M059J (cell line): Measurements from ENCODE around the gene SMOC2. TPM values are rescaled to one million over a fixed set of nuclear protein-coding genes. Genes with fewer than 3 reads are reported as not detected.

ENCODE experiments used
- DNase-seq: peaks from one replicate; pipeline ENCODE4 v3.0.0-alpha.2; 2012; ENCODE audit warnings: low read depth
- total RNA-seq: library from RNA; depleted of rRNA; stranded (reverse); fragments of >200 nt; shearing (Covaris generic); gene quantifications from 2 replicates; pipeline ENCODE4 v1.2.3, GENCODE V29; 2014; rRNA removed

The SMOC2 gene
- 0.05 and 0.47 TPM in 2 replicates for total RNA-seq

- DNase-seq, result no peak
These were observed at the start of gene SMOC2 for GRCh38 chr6:168440520-168441433. SMOC2 (plus strand) TSS chr6:168441184; CDS start chr6:168441371, 187 bp downstream.

- no peak for DNase-seq
These were observed 47.7 kb upstream of the SMOC2 start for GRCh38 chr6:168393126-168393870.

GRCh38 chr6:168394606-168395005 is 46.4 kb upstream of the SMOC2 start:
- DNase-seq, result no peak

- DNase-seq, result no peak
These were observed 45.0 kb upstream of the SMOC2 start for GRCh38 chr6:168395983-168396382.

- DNase-seq, result no peak
These were observed 44.4 kb upstream of the SMOC2 start for GRCh38 chr6:168396561-168396960.

GRCh38 chr6:168397012-168397411 is 44.0 kb upstream of the SMOC2 start:
- DNase-seq, result no peak

GRCh38 chr6:168400037-168400436 is 40.9 kb upstream of the SMOC2 start:
- DNase-seq, result no peak

- DNase-seq, result no peak
These were observed 37.5 kb upstream of the SMOC2 start for GRCh38 chr6:168403370-168404005.

GRCh38 chr6:168404560-168404959 is 36.4 kb upstream of the SMOC2 start:
- DNase-seq, result no peak

GRCh38 chr6:168407842-168408241 is 33.1 kb upstream of the SMOC2 start:
- DNase-seq, result no peak

GRCh38 chr6:168408504-168409136 is 32.4 kb upstream of the SMOC2 start:
- DNase-seq, result no peak

GRCh38 chr6:168410035-168410434 is 30.9 kb upstream of the SMOC2 start:
- no peak for DNase-seq

- no peak for DNase-seq
These were observed 30.4 kb upstream of the SMOC2 start for GRCh38 chr6:168410554-168411011.

- peak; percentile 40 for DNase-seq
These were observed 29.9 kb upstream of the SMOC2 start for GRCh38 chr6:168411130-168411529.

GRCh38 chr6:168411793-168412192 is 29.2 kb upstream of the SMOC2 start:
- DNase-seq, result no peak

- no peak for DNase-seq
These were observed 28.5 kb upstream of the SMOC2 start for GRCh38 chr6:168412456-168412855.

- no peak for DNase-seq
These were observed 27.8 kb upstream of the SMOC2 start for GRCh38 chr6:168413018-168413720.

- no peak for DNase-seq
These were observed 27.1 kb upstream of the SMOC2 start for GRCh38 chr6:168413856-168414255.

- no peak for DNase-seq
These were observed 26.5 kb upstream of the SMOC2 start for GRCh38 chr6:168414336-168415097.
